Adrenal gland (tissue), 5 donors: ENCODE data around the gene MYPN.

Source experiments
- POLR2A ChIP-seq, 2 donors: fragments of 450-650 bp; IDR thresholded peaks; one replicate each; pipeline ENCODE4 v1.6.1; 2017; ENCODE audit warnings: antibody characterized with exemption in 2 of 2, mild to moderate bottlenecking in 2 of 2, moderate library complexity in 1 of 2
- TF ChIP-seq, protein P1 (sequence below), 6 experiments: fragments of 450-650 bp in 4 of 6; fragments of 200-600 bp in 2 of 6; sonication (generic) in 1 of 6; IDR thresholded peaks; 1 replicate in 5 of 6; 2 replicates in 1 of 6; pipeline versions ENCODE4 v1.5.1 to v1.8.0; 2016 to 2021; ENCODE audit warnings: antibody characterized with exemption in 6 of 6, mild to moderate bottlenecking in 2 of 6, moderate library complexity in 1 of 6
- donor health status: DM: no; HTN: no; CAD: no.

GRCh38 chr10:68075550-68076004 is 33.7 kb upstream of the MYPN start:
- TF ChIP-seq POLR2A (IDR thresholded peaks at IDR 0.05), result no peak
- TF ChIP-seq, protein P1, sequence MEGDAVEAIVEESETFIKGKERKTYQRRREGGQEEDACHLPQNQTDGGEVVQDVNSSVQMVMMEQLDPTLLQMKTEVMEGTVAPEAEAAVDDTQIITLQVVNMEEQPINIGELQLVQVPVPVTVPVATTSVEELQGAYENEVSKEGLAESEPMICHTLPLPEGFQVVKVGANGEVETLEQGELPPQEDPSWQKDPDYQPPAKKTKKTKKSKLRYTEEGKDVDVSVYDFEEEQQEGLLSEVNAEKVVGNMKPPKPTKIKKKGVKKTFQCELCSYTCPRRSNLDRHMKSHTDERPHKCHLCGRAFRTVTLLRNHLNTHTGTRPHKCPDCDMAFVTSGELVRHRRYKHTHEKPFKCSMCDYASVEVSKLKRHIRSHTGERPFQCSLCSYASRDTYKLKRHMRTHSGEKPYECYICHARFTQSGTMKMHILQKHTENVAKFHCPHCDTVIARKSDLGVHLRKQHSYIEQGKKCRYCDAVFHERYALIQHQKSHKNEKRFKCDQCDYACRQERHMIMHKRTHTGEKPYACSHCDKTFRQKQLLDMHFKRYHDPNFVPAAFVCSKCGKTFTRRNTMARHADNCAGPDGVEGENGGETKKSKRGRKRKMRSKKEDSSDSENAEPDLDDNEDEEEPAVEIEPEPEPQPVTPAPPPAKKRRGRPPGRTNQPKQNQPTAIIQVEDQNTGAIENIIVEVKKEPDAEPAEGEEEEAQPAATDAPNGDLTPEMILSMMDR (IDR thresholded peaks at IDR 0.05), result no peak
